Trophoblast cell (in vitro differentiated cells and primary cell): Measurements from ENCODE around the gene ZMYM4.

Experiments used
- DNase-seq, 2 donors: peaks; one replicate each; pipeline ENCODE4 v3.0.0-alpha.2; 2016
- H2AFZ ChIP-seq: 2 replicates; pipeline ENCODE4 v1.6.1; 2013; ENCODE audit warnings: low read length, moderate library complexity, mild to moderate bottlenecking; ENCODE audit not compliant: insufficient read depth, poor library complexity
- H2AK5ac ChIP-seq: 2 replicates; pipeline ENCODE4 v1.6.1; 2013; ENCODE audit warnings: mild to moderate bottlenecking, low read length
- H2BK120ac ChIP-seq: 2 replicates; pipeline ENCODE4 v1.6.1; 2013; ENCODE audit warnings: low read length, mild to moderate bottlenecking, moderate library complexity; ENCODE audit not compliant: insufficient read depth, poor library complexity
- H2BK12ac ChIP-seq: 2 replicates; pipeline ENCODE4 v1.6.1; 2013; ENCODE audit warnings: mild to moderate bottlenecking, low read length, moderate library complexity
- H2BK5ac ChIP-seq: 2 replicates; pipeline ENCODE4 v1.6.1; 2013; ENCODE audit warnings: low read length, low read depth, moderate library complexity, mild to moderate bottlenecking; ENCODE audit not compliant: poor library complexity
- H3K14ac ChIP-seq: 2 replicates; pipeline ENCODE4 v1.6.1; 2013; ENCODE audit warnings: mild to moderate bottlenecking, low read length
- H3K18ac ChIP-seq: 2 replicates; pipeline ENCODE4 v1.6.1; 2013; ENCODE audit warnings: mild to moderate bottlenecking, low read length
- H3K23ac ChIP-seq: 2 replicates; pipeline ENCODE4 v1.6.1; 2013; ENCODE audit warnings: low read length
- H3K27ac ChIP-seq: 2 replicates; pipeline ENCODE4 v1.5.1; 2013; ENCODE audit warnings: low read depth, mild to moderate bottlenecking, inconsistent platforms, low read length, moderate library complexity
- H3K27me3 ChIP-seq: 2 replicates; pipeline ENCODE4 v1.6.1; 2013; ENCODE audit warnings: inconsistent platforms, mild to moderate bottlenecking, low read length, moderate library complexity; ENCODE audit not compliant: insufficient read depth
- H3K36me3 ChIP-seq, 2 experiments: 1 replicate in 1 of 2; 2 replicates in 1 of 2; pipeline ENCODE4 v1.6.1; 2013; ENCODE audit warnings: low read length in 2 of 2, mild to moderate bottlenecking in 2 of 2, moderate library complexity in 1 of 2; ENCODE audit not compliant: insufficient read depth in 2 of 2, control insufficient read depth in 1 of 2
- H3K4ac ChIP-seq: 2 replicates; pipeline ENCODE4 v1.6.1; 2013; ENCODE audit warnings: low read depth, mild to moderate bottlenecking, low read length, moderate library complexity
- H3K4me1 ChIP-seq, 2 experiments: 1 replicate in 1 of 2; 2 replicates in 1 of 2; pipeline ENCODE4 v1.6.1; 2013; ENCODE audit warnings: low read length in 2 of 2, mild to moderate bottlenecking in 2 of 2, moderate library complexity in 1 of 2; ENCODE audit not compliant: insufficient read depth in 2 of 2, control insufficient read depth in 1 of 2
- H3K4me2 ChIP-seq: 2 replicates; pipeline ENCODE4 v1.6.1; 2013; ENCODE audit warnings: inconsistent platforms, mild to moderate bottlenecking, low read length, moderate library complexity
- H3K4me3 ChIP-seq: 2 replicates; pipeline ENCODE4 v1.5.1; 2013; ENCODE audit warnings: mild to moderate bottlenecking, low read depth, low read length, inconsistent platforms
- H3K79me1 ChIP-seq: one replicate; pipeline ENCODE4 v1.6.1; 2013; ENCODE audit warnings: low read length
- H3K79me2 ChIP-seq: 2 replicates; pipeline ENCODE4 v1.6.1; 2013; ENCODE audit warnings: low read length, mild to moderate bottlenecking; ENCODE audit not compliant: control insufficient read depth, insufficient read depth, poor library complexity
- H3K9ac ChIP-seq: 2 replicates; pipeline ENCODE4 v1.6.1; 2013; ENCODE audit warnings: mild to moderate bottlenecking, low read length
- H3K9me3 ChIP-seq: 2 replicates; pipeline ENCODE4 v1.6.1; 2013; ENCODE audit warnings: low read depth, mild to moderate bottlenecking, control low read depth, inconsistent platforms, low read length; ENCODE audit not compliant: insufficient read depth
- H4K12ac ChIP-seq: 2 replicates; pipeline ENCODE4 v1.6.1; 2013; ENCODE audit warnings: low read depth, mild to moderate bottlenecking, low read length, moderate library complexity
- H4K8ac ChIP-seq: 2 replicates; pipeline ENCODE4 v1.6.1; 2013; ENCODE audit warnings: low read depth, mild to moderate bottlenecking, low read length, moderate library complexity
- H4K91ac ChIP-seq: one replicate; pipeline ENCODE4 v1.6.1; 2013; ENCODE audit warnings: low read depth, mild to moderate bottlenecking, low read length, moderate library complexity
- WGBS: extraction: QIAGEN DNeasy Blood & Tissue Kit; methylation state at CpG from one replicate; pipeline ENCODE4 v1.1.7; 2013; ENCODE audit warnings: missing lambda C conversion rate; ENCODE audit not compliant: insufficient read length, insufficient coverage; ENCODE audit errors: extremely low coverage; 5-methylcytosine and 5-hydroxymethylcytosine counted together

The ZMYM4 gene

DNA sequence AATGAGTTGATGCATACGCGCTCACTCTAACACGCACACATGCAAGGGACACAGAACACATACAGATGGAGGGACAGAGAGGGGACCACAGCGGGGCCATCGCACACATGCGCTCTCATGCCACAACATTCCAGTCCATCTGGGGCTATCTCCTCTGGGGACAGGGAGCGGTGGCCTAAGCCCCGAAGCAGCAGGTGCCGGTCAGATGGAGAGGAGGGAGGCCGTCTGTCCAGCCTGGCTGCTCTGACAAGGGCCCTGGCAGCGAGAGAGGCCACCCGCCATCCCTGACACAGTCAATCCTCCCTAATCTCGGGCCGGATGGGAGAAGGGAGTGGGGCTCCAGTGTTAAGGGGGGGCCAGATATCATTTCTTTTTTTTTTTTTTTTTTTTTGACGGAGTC, 165.2 kb downstream of the ZMYM4 start:
- Histone ChIP-seq H3K79me1 (no peaks in the 10 kb centered on the region), H3K14ac (no peak overlapping the region), H2BK120ac (no peak overlapping the region), H3K4ac (no peak overlapping the region), H4K12ac (no peak overlapping the region), H3K9me3 (no peaks in the 10 kb centered on the region), H3K27me3 (no peaks in the 10 kb centered on the region), H3K4me3 (no peak overlapping the region), H2BK12ac (no peak overlapping the region), H2BK5ac (no peak overlapping the region), H3K18ac (no peak overlapping the region), H3K4me2 (no peak overlapping the region), H3K36me3 (peaks cover 39 to 50% of the 10 kb centered on the region in 2 experiments), H4K91ac (no peak overlapping the region), H3K79me2 (no peaks in the 10 kb centered on the region), H3K9ac (no peak overlapping the region), H4K8ac (no peak overlapping the region), H3K27ac (no peak overlapping the region), H2AFZ (no peak overlapping the region), H2AK5ac (no peak overlapping the region), H3K4me1 (no peaks in the 10 kb centered on the region), H3K23ac (no peak overlapping the region)
- no CpG with 5 or more reads among the region's 15 CpGs for WGBS
- DNase-seq = no peak

GRCh38 chr1:35434703-35435102, 166.2 kb downstream of the ZMYM4 start:
- Histone ChIP-seq H3K23ac (no peak overlapping the region), H3K79me2 (no peaks in the 10 kb centered on the region), H4K8ac (no peak overlapping the region), H3K4me3 (no peak overlapping the region), H2AFZ (no peak overlapping the region), H3K4me2 (no peak overlapping the region), H3K36me3 (peaks cover 36 to 50% of the 10 kb centered on the region in 2 experiments), H3K4ac (no peak overlapping the region), H4K91ac (no peak overlapping the region), H2AK5ac (no peak overlapping the region), H3K14ac (no peak overlapping the region), H2BK120ac (no peak overlapping the region), H3K9ac (no peak overlapping the region), H3K18ac (no peak overlapping the region), H3K9me3 (no peaks in the 10 kb centered on the region), H3K4me1 (peaks cover 3 to 4% of the 10 kb centered on the region in 2 experiments), H3K79me1 (no peaks in the 10 kb centered on the region), H2BK5ac (no peak overlapping the region), H3K27ac (no peak overlapping the region), H2BK12ac (no peak overlapping the region), H4K12ac (no peak overlapping the region), H3K27me3 (no peaks in the 10 kb centered on the region)
- no peak for DNase-seq
- no CpG with 5 or more reads among the region's 12 CpGs for WGBS

- no peak overlapping the region for H3K14ac ChIP-seq
- H3K79me2 ChIP-seq = no peaks in the 10 kb centered on the region
- no peak overlapping the region for H3K23ac ChIP-seq
- peaks cover 42 to 59% of the 10 kb centered on the region in 2 experiments for H3K36me3 ChIP-seq
- no peak overlapping the region for H3K4me3 ChIP-seq
- peaks cover 3% of the 10 kb centered on the region for H3K79me1 ChIP-seq
- peaks cover 11 to 15% of the 10 kb centered on the region in 2 experiments for H3K4me1 ChIP-seq
- H3K27ac ChIP-seq = no peak overlapping the region
- H3K4ac ChIP-seq = no peak overlapping the region
- no peak overlapping the region for H2AK5ac ChIP-seq
- no peak overlapping the region for H2AFZ ChIP-seq
- no peak overlapping the region for H4K91ac ChIP-seq
- H4K8ac ChIP-seq = no peak overlapping the region
- H3K9ac ChIP-seq = no peak overlapping the region
- no peak for DNase-seq
- peaks cover 1% of the 10 kb centered on the region for H3K9me3 ChIP-seq
- H4K12ac ChIP-seq = no peak overlapping the region
- H3K27me3 ChIP-seq = no peaks in the 10 kb centered on the region
- no peak overlapping the region for H3K18ac ChIP-seq
- H3K4me2 ChIP-seq = no peak overlapping the region
- no CpG with 5 or more reads among the region's 10 CpGs for WGBS
- H2BK120ac ChIP-seq = no peak overlapping the region
- no peak overlapping the region for H2BK5ac ChIP-seq
- H2BK12ac ChIP-seq = no peak overlapping the region
Measured at GRCh38 chr1:35436078-35436477, 167.6 kb downstream of the ZMYM4 start.

- no peak overlapping the region for H4K91ac ChIP-seq
- H3K18ac ChIP-seq = no peak overlapping the region
- H3K4me1 ChIP-seq = peaks cover 11 to 15% of the 10 kb centered on the region in 2 experiments
- no peaks in the 10 kb centered on the region for H3K79me2 ChIP-seq
- no peak overlapping the region for H2BK5ac ChIP-seq
- no peak overlapping the region for H3K14ac ChIP-seq
- no peaks in the 10 kb centered on the region for H3K27me3 ChIP-seq
- peaks cover 3% of the 10 kb centered on the region for H3K79me1 ChIP-seq
- WGBS = no CpG with 5 or more reads among the region's 9 CpGs
- no peak overlapping the region for H2BK120ac ChIP-seq
- no peak overlapping the region for H3K4me3 ChIP-seq
- no peak overlapping the region for H3K27ac ChIP-seq
- H2BK12ac ChIP-seq = no peak overlapping the region
- no peak overlapping the region for H3K4ac ChIP-seq
- H4K12ac ChIP-seq = no peak overlapping the region
- H3K9me3 ChIP-seq = peaks cover 1% of the 10 kb centered on the region
- no peak overlapping the region for H3K23ac ChIP-seq
- H4K8ac ChIP-seq = no peak overlapping the region
- no peak overlapping the region for H3K9ac ChIP-seq
- no peak for DNase-seq
- H2AK5ac ChIP-seq = no peak overlapping the region
- no peak overlapping the region for H3K4me2 ChIP-seq
- H3K36me3 ChIP-seq = peaks cover 45 to 60% of the 10 kb centered on the region in 2 experiments
- no peak overlapping the region for H2AFZ ChIP-seq
Measured at GRCh38 chr1:35437200-35437599, 168.7 kb downstream of the ZMYM4 start.
